IPS-18c (cell line): Measurements from ENCODE around the gene CPSF6.
"Not testable (repeated sequence)": the region's sequence is repeated elsewhere in the genome, so short reads cannot be mapped to it uniquely, and the experiment has no call there.

ENCODE experiments used
- H3K4me3 ChIP-seq: 2 replicates; pipeline ENCODE4 v1.7.0; 2013; ENCODE audit warnings: low read depth, mild to moderate bottlenecking, low read length, moderate library complexity; ENCODE audit not compliant: insufficient read depth
- H3K9me3 ChIP-seq: one replicate; pipeline ENCODE4 v1.6.1; 2013; ENCODE audit warnings: mild to moderate bottlenecking, low read length, moderate library complexity; ENCODE audit not compliant: control insufficient read depth, insufficient read depth

CPSF6 gene

DNA sequence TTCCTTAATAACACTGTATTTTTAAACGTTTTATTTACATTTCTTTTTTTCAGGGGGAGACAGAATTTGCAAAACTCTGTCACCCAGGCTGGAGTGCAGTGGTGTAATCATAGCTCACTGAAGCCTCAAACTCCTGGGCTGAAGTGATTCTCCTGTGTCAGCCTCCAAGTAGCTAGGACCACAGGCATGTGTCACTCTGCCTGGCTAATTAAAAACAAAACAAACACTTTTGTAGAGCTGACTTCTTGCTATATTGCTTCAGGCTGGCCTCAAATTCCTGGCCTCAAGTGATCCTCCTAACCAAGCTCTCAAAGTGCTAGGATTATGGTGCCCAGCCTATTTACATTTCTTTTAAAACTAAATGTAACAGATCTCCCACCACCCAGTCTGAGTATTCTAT, 12.7 kb downstream of the CPSF6 start:
- no peaks in the 10 kb centered on the region for H3K9me3 ChIP-seq
- no peak overlapping the region for H3K4me3 ChIP-seq

DNA sequence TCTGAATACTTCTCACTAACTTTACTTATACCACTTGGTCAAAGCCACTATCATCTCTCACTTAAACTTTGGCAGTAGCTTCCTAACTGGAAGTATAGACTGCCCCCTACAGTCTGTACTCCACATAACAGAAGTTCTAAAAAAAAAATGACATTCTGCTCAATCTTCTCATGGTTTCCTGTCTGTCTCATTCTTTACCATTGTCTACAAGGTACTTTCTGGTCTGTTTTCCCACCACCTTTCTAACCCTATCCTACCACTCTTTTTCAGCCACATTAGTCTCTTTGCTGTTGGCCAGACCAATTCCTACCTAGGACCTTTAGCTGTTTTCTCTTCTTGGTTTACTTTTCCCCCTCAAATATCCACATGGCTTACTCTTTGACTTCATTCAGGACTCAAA, 14.7 kb downstream of the CPSF6 start:
- H3K4me3 ChIP-seq = no peak overlapping the region

DNA sequence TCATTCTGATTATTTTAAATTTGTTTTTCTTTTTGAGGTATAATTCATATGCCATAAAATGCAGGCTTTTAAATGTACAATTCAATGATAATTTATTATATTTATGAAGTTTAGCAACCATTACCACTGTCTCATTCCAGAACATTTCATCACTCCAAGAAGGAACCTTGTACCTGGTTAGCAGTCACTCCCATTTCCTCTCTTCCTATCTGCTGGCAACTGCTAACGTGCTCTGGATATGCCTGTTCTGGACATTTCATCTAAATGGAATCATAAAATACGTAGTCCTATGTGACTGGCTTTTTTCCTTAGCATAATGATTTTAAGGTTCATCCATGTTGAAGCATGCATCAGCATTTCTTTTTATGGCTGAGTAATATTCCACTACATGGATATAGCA, 15.5 kb downstream of the CPSF6 start:
- Histone ChIP-seq H3K4me3 (no peak overlapping the region), H3K9me3 (no peaks in the 10 kb centered on the region)

More for the DNA sequence above, 14.7 kb downstream of the CPSF6 start:
- no peaks in the 10 kb centered on the region for H3K9me3 ChIP-seq

DNA sequence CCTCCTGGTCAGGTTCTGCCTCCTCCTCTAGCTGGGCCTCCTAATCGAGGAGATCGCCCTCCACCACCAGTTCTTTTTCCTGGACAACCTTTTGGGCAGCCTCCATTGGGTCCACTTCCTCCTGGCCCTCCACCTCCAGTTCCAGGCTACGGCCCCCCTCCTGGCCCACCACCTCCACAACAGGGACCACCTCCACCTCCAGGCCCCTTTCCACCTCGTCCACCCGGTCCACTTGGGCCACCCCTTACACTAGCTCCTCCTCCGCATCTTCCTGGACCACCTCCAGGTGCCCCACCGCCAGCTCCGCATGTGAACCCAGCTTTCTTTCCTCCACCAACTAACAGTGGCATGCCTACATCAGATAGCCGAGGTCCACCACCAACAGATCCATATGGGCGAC, 19.3 kb downstream of the CPSF6 start:
- no peak overlapping the region for H3K4me3 ChIP-seq
- no peaks in the 10 kb centered on the region for H3K9me3 ChIP-seq

DNA sequence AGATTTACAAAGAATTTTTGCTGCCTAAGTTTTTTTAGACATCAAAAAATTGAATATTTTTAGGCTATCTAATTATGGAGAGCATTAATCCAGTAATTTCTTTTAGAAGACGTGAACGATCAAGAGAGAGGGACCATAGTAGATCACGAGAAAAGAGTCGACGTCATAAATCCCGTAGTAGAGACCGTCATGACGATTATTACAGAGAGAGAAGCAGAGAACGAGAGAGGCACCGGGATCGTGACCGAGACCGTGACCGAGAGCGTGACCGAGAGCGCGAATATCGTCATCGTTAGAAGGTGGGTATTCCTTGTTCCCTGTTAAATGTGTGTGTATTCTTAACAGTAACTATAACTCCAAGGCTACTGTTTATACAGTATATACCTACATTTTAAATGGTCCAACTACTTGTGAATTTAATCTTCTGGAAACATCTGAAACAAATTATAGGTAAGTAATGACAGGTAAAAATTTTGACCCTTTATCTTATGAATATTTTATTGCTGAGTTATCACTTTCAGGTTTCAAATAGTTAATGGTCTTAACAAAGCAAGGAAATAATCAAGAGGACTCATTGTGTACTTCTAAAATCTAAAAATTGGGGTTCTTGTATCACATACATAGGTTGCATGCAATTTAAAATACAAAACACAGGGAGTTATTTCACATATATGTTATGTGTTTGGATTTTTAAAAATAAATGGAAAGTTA, 23.1 kb downstream of the CPSF6 start:
- no peak overlapping the region for H3K4me3 ChIP-seq

DNA sequence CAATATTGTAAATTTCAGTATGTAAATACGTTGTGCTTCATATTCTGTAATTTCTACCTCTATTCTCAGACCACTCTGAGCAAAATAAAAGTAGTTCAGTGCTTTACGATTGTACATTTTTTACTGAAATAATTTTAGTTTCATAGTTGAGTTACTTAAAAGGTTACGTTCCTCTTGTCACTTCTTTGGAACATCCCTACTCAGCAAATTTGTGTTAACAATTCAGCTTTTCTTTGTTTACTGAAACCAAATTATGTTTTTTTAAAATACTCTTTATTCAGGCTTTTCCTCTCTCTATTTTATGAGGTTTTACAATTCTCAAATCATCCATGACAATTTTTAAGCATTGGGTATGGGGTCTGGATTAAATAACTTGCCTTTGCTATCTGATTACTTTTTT, 25.8 kb downstream of the CPSF6 start:
- no peak overlapping the region for H3K4me3 ChIP-seq
- H3K9me3 ChIP-seq = no peaks in the 10 kb centered on the region

More for the DNA sequence above, 23.1 kb downstream of the CPSF6 start:
- H3K9me3 ChIP-seq = no peaks in the 10 kb centered on the region

DNA sequence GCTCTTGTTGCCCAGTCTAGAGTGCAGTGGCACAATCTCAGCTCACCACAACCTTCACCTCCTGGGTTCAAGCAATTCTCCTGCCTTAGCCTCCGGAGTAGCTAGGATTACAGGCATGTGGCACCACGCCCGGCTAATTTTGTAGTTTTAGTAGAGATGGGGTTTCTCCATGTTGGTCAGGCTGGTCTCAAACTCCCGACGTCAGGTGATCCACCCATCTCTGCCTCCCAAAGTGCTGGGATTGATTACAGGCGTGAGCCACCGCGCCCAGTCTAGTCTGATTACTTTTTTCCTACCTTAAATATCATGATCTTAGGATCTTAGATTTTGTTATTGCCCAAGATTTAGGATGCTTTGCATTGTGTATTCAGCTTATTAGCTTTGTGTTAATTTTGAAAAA, 26.3 kb downstream of the CPSF6 start:
- not testable (repeated sequence) for H3K4me3 ChIP-seq

DNA sequence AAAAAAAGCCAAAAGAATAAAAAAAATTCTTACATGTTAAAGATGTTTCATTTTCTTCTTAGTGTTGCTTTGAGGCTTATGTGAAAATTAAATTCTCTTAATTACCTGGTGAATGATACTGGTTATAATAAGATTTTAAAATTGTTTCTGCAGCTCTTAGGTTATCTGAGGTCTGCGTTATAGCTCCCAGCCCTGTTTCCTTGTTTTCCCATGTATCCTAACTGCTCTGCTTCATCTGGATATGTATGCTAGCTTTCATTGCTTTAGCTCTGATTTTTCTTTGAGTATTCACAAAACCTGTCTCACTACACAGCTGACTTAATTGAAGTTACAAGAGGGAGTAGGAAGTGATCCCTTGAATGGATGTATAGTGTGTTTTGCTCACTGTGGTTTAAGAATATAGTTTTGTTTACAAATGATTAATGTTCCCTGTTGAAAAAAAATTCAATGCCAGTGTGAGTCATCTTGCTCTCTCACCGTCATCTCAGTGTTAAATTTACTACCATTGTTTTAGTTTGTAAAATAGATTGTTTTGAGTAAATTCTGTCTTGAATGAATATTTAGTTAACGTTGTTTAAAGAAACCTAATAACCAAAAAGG, 26.8 kb downstream of the CPSF6 start:
- Histone ChIP-seq H3K4me3 (no peak overlapping the region), H3K9me3 (no peaks in the 10 kb centered on the region)

More for the DNA sequence above, 26.3 kb downstream of the CPSF6 start:
- not testable (repeated sequence) for H3K9me3 ChIP-seq

DNA sequence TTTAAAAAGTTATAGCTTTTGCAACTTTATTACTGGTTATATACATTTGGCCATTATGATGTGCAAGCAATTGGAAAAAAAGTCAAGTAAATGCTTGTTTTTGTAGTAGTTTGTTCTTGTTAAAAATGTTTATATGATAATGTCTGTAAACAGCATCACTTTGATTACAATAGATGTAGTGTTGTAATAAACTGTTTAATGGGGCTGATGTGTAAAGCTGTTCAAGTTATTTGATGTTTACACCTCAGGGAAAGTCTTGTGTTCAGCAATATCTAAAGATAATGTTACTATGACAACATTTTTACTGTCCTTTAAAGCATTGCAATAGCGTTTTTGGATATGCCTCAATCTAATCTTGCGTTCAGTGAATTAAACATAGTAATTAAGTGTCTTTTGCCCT, 30.4 kb downstream of the CPSF6 start:
- Histone ChIP-seq H3K9me3 (no peaks in the 10 kb centered on the region), H3K4me3 (no peak overlapping the region)

DNA sequence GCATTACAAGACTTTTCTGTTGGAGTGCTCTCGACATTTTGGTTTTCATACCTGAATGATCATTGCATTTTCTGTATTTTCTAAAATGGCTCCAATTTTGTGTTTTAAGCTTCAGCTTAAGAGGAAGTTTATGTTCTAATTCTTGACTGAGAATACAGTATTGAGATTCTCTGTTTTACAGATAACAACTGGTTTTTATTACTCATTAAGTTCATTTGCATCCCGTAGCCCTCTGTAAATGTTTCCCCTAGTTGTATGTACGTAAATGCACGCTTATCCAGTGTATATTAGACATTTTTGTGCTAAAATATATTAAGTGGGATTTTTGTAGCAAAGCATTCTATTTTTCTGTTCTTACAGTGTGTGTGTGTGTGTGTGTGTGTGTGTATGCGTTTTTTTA, 33.1 kb downstream of the CPSF6 start:
- Histone ChIP-seq H3K9me3 (no peaks in the 10 kb centered on the region), H3K4me3 (no peak overlapping the region)

DNA sequence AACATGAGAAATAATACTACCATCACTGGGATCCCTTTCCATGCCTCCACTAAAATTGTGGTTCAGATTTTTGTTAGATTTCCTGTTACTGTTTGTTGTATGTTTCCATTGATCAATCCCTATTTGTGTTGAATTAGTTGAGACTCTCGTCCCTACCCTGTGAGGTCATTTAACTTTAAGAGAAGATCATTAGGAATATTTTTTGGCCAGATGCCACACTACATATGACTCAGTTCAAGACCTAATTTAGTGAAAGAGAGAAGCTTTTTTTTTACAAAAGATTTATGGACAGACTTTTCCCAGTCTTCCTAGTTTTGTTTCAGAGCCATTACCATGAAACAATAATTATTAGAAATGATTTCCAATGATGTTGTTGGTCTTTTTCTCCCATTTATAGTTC, 35.5 kb downstream of the CPSF6 start:
- Histone ChIP-seq H3K4me3 (no peak overlapping the region), H3K9me3 (no peaks in the 10 kb centered on the region)

DNA sequence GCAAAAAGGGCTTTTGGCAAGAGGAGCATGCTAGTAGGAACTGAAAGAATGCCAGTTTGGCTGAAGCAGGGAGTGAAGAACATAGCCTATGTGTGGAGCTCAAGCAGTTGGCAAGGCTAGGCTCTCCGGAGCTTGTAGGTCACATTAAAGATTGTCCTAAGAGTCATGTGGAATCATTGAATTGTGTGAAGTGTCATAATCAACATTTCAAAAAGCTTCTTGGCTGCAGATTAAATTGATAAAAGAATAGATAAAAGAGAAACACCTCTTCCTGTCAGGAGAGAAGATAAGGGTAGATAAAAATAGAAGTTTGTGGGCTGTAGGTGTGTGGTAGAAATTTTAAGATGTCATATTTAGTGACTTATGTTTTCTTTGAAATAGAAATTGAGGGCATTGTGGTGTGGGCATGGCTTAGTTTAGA, 36.1 kb downstream of the CPSF6 start:
- Histone ChIP-seq H3K9me3 (no peaks in the 10 kb centered on the region), H3K4me3 (no peak overlapping the region)

DNA sequence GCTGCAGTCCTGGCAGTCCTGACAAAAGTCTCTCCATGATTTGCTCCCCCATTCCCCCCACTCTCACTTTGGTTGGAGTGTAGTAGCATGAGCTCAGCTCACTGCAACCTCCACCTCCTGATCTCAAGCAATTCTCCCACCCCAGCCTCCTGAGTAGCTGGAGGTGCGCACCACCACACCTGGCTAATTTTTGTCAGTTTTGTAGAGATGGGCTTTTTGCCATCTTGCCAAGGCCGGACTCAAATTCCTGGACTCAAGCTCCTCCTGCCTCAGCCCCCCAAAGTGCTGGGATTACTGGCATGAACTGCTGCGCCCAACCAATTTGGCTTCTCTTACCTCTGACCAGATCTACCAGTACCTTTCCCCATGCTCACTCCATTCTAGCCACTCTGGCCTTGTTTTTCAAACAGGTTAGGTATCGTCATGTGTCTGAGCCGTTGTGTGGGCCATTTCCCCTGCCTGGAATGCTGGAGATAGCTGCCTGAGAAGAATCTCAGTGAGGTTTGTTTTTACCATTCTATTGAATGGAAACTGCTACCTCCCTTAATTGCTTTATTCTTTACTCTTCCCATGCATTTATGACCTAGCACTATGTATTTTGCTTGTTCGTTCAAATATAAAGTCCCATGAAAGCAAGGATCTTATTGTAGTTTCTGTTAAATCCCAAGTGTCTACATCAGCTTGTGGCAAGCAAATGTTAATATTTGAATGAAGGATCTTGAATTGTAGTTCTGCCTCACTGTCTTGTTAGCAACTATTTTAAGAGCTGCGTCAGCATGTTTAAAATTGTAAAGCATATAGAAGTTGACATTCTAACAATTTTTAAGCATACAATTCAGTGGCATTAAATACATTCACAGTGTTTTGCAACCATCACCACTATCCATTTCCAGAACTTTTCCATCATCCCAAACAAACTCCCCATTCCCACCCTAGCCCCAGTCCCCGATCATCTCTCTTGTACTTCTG, 39.7 kb downstream of the CPSF6 start:
- Histone ChIP-seq H3K9me3 (no peaks in the 10 kb centered on the region), H3K4me3 (no peak overlapping the region)

DNA sequence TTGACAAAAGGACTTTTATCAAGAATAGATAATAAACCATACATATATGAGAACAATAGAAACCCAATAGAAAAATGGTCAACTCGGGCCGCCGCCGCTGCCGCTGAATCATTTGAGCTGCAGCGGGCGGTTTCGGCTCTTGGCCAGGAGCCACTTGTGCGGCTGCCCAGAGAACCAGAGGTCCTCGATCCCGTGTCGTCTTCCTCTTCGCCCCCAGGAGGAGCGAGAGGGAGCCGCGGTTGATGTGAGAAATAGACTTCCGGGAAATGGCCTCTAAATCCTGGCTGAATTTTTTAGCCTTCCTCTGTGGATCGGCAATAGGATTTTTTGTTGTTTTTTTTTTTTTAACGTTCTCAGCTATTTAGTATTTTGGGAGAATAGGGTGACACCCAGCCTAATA, 44.8 kb downstream of the CPSF6 start:
- Histone ChIP-seq H3K4me3 (no peak overlapping the region), H3K9me3 (no peaks in the 10 kb centered on the region)

DNA sequence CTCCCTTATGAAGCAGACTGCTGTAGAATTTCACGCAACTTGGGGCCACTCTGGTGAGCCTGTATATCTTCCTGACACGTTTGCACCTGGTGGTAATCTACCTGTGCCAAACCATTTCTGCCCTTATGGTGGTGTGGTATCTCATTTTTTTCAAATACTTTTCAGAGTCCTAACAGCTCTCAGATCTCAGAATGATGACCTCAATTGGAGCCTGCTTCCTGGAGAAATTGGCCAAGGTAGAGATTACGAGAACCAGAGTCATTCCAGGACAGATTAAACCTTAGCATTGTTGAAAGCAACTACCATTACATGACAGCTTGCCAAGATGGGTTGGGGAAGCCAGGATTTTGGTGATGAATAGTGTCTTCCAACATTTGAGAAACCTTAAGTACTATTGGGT, 48.2 kb downstream of the CPSF6 start:
- H3K9me3 ChIP-seq = no peaks in the 10 kb centered on the region

DNA sequence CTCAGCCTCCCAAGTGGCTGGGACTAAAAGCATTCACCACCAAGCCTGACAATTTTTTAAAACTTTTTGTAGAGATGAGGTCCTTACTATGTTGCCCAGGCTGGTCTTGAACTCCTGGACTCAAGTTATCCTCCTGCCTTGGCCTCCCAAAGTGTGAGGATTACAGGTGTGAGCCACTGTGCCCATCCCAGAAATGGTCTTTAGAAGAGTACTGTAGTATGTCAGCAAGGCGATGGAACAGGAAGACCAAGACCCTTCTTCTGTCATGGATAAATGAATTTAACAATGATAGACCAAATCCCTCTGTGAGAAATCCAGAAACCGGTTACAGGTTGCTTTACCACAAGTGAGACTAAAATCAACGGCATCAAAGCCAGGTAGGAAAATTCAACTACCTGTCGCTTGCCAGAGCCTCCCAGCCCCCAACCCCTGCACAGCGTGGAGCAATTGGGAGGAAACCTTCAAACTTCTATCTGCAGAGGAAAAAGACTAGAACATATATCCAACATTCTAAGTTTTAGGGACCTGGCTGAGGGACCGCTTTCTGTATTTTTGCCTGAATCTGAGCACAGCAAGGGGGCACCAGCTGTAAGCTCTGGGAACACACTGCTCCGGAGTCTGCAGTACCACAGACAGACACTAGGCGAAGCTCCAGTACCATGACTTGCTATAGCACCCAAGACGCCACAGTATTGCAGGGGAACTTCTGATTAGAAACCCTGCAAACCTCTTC, 51.3 kb downstream of the CPSF6 start:
- H3K4me3 ChIP-seq = no peak overlapping the region

More for the DNA sequence above, 48.2 kb downstream of the CPSF6 start:
- H3K4me3 ChIP-seq = no peak overlapping the region

DNA sequence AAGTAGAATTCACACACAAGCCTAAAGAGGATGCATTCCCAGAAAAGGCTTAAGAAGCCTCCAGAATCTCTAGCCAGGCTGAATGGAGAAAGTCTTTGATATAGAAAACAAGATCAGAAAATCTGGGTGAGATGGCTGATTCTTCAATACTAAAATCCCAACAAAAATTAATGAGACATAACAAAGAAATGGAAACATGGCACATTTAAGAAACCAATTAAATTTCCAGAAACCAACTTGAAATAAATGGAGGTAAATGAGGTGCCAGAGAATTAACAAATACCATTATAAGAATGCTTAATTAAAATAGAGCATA, 51.9 kb downstream of the CPSF6 start:
- Histone ChIP-seq H3K9me3 (no peaks in the 10 kb centered on the region), H3K4me3 (no peak overlapping the region)

More for the DNA sequence above, 51.3 kb downstream of the CPSF6 start:
- H3K9me3 ChIP-seq = no peaks in the 10 kb centered on the region
